HG02970 (cell line): ENCODE measurements around the gene SEPTIN6.
A peak's percentile ranks its signal among the peaks of the same experiment; 100 is the strongest.

Experiments
- ATAC-seq: cut with Tn5 transposase; IDR thresholded peaks from one replicate; pipeline ENCODE4 v1.9.1; 2021; ENCODE audit warnings: mild to moderate bottlenecking, moderate library complexity, moderate number of reproducible peaks; ENCODE audit not compliant: unreplicated experiment, low FRiP score

Gene SEPTIN6

GRCh38 chrX:119693040-119693995 is at the start of gene SEPTIN6:
SEPTIN6 (minus strand) TSS chrX:119693168; CDS start chrX:119693105, 63 bp downstream.
- ATAC-seq: peak; percentile 64

DNA sequence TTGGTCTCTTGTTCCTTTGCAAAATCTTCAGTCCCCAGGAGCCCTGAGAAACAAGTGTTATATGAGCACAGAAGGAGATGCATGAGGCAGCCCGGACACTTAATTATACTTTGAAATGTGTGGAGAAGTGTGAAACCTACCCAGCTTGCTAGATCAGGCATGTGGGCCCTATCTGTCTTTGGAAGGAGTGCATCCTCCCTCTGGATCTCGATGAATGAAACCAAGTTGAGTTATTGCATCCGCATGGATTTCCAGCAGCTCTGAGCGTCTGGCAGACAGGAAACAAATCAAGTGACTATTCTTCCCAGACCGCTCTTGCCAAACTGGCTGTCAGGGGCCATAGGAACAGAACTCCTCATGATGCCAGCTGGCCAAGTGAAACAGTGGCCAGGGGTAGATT is 45.8 kb upstream of the SEPTIN6 start:
- ATAC-seq: no peak

DNA sequence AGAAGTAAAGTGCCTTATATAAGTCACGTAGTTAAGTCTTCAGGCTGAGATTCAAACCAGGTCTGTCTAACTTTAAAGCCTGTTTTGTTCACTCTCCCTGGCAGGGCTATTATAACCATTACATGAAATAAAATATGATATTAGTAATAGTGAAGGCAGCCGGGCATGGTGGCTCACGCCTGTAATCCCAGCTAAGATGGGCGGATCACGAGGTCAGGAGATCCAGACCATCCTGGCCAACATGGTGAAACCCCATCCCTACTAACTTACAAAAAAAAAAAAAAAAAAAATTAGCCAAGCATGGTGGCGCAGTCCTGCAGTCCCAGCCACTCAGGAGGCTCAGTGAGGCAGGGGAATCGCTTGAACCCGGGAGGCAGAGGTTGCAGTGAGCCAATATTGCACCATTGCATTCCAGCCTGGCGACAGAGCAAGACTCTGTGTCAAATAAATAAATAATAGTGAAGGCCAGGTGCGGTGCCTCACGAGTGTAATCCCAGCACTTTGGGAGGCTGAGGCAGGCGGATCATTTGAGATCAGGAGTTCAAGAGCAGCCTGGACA is 43.3 kb upstream of the SEPTIN6 start:
- no peak for ATAC-seq

DNA sequence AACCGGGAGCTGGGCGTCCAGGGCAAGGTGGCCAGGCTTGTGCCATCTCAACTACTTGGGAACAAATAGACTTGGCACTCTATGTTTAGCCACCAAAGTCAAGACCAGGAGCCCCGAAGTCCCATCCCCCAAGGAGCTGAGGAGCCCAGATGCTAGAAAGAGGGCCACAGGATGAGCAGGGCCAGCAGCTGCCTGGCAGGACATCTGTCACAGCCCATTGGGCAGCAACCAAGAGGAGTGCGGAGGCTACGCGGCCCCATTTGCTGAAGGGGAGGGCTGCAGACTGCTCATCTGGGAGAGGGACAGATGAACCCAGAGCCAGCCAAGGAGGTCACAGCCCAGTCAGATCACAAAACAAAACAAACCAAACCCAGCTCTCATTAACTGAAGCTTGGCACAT is 42.5 kb upstream of the SEPTIN6 start:
- no peak for ATAC-seq

DNA sequence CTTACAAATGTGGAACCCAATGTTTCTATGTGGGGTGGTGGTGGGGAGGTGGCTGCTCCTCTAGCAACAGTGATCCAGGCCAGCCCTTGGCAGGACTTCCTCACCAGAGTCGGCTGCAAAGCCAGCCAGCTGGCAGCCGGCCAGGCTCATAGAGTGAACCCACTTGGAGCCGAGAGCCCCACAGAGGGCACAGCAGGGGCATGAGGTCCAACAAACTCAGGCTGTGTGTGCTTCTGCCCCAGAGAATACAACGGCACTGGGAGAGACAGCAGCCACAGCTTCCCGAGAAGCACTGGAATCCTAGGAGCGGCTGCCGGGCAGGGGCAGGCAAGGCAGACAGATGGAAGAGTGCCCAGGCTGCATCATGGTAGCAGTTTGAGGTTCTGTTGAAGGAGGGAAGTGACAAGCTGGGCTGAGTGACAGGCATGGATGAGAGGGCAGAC is 42.0 kb upstream of the SEPTIN6 start:
- ATAC-seq: no peak

DNA sequence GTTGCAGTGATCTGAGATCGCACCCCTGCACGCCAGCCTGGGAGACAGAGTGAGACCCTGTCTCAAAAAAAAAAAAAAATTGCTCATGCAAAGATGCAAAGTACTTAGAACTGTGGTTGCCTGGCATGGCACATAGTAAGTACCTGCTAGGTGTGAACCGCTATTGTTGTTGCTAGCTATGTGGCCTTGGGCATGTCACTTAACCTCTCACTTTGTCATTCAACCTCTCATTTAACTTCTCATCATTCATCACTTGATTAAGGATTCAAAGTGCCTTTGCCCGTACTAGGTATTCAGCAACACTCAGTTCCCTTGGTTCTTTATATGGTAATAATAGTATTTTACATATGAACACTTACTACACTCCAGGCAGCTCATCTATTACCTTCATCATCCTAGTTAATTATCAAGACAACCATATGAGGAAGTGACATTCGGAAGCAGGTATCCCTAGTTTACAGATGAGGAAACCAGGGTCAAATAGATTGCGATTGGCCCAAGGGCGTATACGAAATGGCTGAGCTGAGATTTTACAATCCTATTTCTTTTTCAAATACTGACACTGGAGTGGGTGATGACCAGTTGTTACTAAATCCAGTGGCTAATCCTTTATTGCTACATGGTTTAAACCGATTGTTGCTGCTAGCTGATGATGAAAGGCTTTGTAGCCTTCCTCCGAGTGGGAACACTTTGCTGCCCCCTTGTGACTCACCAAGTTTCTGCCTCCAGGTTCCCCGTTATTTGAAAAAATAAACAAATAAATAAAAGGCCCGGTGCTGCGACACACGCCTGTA is 36.6 kb upstream of the SEPTIN6 start:
- no peak for ATAC-seq

GRCh38 chrX:119728487-119728886 is 35.5 kb upstream of the SEPTIN6 start:
- no peak for ATAC-seq

GRCh38 chrX:119726900-119727555 is 34.1 kb upstream of the SEPTIN6 start:
- no peak for ATAC-seq

DNA sequence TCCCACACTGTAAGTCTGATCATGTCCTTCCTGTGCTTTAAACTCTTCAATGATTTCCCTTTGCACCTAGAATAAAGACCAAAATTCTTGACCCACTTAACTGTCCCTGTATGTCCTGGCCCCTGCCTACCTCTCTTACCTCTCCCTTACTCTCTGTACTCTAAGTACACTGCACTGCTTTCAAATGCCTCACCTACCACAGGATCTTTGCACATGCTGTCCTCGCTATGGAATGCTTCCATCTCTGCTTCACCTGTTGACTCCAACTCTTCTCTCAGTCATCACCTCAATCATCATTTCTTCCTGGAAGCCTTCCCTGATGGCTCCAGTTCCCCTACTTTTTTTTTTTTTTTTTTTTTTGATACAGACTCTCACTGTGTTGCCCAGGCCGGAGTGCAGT is 29.0 kb upstream of the SEPTIN6 start:
- no peak for ATAC-seq

DNA sequence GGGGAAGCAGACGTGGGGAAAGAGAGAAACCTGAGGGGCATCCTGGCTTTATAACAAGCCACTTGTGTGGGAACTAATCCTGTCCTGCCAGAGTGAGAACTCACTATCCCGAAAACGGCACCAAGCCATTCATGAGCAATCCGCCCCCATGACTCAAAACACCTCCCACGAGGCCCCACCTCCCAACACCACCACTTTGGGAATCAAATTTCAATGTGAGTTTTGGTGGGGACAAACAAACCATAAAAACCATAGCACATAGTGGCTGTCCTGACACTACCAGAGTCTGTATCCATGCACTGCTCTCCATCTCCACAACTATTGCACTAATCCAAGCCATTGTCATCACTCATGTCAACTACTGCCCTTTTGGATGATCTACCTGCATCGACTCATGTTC is 28.5 kb upstream of the SEPTIN6 start:
- no peak for ATAC-seq

DNA sequence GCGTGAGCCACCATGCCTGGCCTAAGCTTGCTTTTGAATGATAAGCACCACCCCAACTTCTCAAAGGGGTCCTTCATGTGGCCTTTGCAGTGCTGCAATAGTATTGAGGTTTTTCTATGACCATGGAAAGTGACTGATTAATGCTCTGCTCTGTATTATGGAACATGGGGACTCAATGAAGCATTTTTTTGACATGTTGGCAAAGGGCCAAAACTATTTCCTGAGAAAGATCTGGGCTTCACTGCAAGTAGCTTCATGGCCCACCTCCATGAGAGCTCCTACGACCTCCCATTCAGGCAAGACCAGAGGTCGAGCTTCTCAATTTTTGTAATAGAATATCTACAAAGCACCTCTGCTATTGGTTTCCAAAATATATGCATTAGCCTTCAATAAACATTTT is 16.7 kb upstream of the SEPTIN6 start:
- ATAC-seq: no peak

DNA sequence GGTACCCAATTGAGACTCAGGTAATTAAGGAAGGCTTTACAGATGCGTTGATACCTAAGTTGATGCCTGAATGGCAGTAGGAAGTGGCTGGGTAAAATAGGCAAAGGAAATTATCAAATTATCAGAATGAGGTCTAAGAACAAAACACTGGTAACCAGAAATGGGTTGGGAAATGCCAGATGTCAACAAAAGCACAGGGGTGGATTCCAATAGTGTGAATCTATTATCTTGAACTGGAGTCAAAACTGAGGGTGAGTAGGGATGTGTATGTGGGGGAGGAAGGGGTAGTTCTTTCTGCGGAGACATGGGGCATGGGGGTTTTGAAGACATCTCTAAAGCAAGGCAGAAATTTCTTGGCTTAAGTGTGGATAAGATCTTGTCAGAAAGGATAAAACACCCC is 16.0 kb upstream of the SEPTIN6 start:
- ATAC-seq: no peak

- no peak for ATAC-seq
These were observed 13.6 kb upstream of the SEPTIN6 start for GRCh38 chrX:119706616-119707015.

DNA sequence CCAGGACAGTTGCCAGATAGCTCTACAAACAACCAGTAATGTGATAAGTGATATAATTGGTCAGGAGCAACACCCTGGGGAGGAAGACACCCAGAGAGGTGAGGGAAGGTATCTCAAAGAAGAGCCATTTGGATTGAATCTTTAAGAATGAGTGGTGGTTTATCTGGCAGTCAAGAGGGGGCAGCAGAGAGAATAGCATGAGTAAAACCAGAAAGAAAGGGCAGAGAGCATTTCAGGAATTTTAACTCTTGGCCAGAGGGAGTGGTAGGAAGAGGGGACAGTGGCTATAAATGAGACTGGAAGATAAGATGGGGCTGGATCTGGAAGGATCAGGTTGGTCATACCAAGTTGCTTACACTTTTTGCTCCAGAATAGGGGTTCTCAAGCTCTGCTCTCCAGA is 5.9 kb upstream of the SEPTIN6 start:
- ATAC-seq: no peak

- no peak for ATAC-seq
These were observed 3.4 kb upstream of the SEPTIN6 start for GRCh38 chrX:119696251-119696890.

GRCh38 chrX:119695535-119696050 is 2.6 kb upstream of the SEPTIN6 start:
- no peak for ATAC-seq

- no peak for ATAC-seq
These were observed 1.9 kb upstream of the SEPTIN6 start for GRCh38 chrX:119694601-119695534.

DNA sequence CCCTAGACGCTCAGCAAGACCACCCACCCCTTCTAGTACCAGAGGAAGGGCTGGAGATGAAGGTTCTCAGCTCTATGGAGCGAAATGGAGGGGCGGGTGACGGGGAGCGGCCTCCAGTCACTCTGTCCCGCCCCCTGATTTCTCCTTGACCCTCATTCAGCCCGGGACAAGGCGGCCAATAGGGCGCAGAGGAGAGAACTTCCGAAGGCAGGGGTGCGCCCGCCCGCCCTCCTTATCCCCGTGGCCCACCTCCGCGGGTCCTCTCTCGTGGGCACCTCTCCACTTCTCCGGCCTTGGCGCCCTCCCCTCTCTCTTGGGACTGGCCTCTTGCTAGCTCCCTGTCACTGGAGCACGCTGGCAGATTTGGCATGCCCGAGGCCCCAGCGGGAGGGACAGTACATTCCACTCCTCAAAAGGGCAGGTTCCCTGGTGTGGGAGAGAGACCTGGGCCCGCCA is 1.1 kb upstream of the SEPTIN6 start:
- no peak for ATAC-seq
